Neuron (in vitro differentiated cells): ENCODE data around the gene OR4C5.
"Not testable (repeated sequence)": the region's sequence is repeated elsewhere in the genome, so short reads cannot be mapped to it uniquely, and the experiment has no call there.

ENCODE experiments used
- H2AFZ ChIP-seq: one replicate; pipeline ENCODE4 v1.6.1; 2013; ENCODE audit warnings: low read depth, mild to moderate bottlenecking, inconsistent platforms, low read length, moderate library complexity
- H3K27me3 ChIP-seq: one replicate; pipeline ENCODE4 v1.6.1; 2013; ENCODE audit warnings: low read length; ENCODE audit not compliant: insufficient read depth
- H3K36me3 ChIP-seq: one replicate; pipeline ENCODE4 v1.6.1; 2013; ENCODE audit warnings: low read length; ENCODE audit not compliant: insufficient read depth
- H3K4me1 ChIP-seq: one replicate; pipeline ENCODE4 v1.6.1; 2013; ENCODE audit warnings: low read length; ENCODE audit not compliant: insufficient read depth
- H3K4me3 ChIP-seq: 2 replicates; pipeline ENCODE4 v1.5.1; 2013; ENCODE audit warnings: mild to moderate bottlenecking, low read length, moderate library complexity
- H3K9me3 ChIP-seq: one replicate; pipeline ENCODE4 v1.6.1; 2013; ENCODE audit warnings: low read length

OR4C5 gene

DNA sequence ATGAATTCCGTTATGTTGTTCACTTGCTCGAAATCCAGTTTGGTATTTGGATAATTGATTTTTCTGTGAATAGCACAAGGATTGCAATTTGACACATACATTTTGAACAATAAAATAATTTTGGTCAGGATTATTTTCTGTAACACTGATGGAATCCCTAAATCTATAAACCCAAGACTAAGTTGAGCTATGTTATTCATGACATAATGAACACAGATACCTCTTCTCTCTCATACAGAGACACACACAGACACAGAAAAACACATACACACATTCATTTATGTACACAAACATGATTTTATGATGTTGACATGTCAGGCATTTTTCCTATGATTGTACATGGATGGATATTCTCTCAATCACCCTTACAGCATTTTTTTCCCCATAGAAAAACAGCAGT, at the start of gene OR4C5:
OR4C5 (minus strand) TSS at position 101 of the 400 bp plus-strand sequence; CDS start at position 101, 0 bp downstream.
- Histone ChIP-seq H3K4me3 (no peak within 1 kb of the TSS), H3K4me1 (no peaks in the 10 kb centered on the region), H3K9me3 (no peaks in the 10 kb centered on the region), H2AFZ (no peak within 1 kb of the TSS), H3K36me3 (no peaks in the 10 kb centered on the region), H3K27me3 (no peaks in the 10 kb centered on the region)

DNA sequence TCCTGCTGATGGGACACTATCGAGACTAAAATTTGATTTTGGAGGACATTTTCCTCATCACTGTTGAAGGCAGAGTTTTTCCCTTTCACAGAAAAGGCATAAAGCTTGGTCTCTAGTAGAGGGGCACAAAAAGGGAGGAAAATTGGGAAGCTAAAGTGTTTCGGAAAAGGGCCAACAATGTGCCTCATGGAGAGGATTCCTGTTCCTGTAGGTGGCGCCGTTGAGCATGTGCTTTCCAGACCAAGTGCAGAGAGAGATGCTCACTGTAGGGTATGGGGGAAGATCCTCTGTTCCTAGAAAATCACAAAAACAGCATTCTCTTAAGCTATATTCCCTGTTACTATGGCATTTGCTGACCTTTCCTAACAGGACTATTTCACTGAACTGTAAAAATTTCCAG, 18.4 kb upstream of the OR4C5 start:
- no peak overlapping the region for H3K4me3 ChIP-seq
- H3K4me1 ChIP-seq = no peaks in the 10 kb centered on the region
- H3K9me3 ChIP-seq = no peaks in the 10 kb centered on the region
- H3K27me3 ChIP-seq = no peaks in the 10 kb centered on the region
- H3K36me3 ChIP-seq = no peaks in the 10 kb centered on the region
- H2AFZ ChIP-seq = no peak overlapping the region

DNA sequence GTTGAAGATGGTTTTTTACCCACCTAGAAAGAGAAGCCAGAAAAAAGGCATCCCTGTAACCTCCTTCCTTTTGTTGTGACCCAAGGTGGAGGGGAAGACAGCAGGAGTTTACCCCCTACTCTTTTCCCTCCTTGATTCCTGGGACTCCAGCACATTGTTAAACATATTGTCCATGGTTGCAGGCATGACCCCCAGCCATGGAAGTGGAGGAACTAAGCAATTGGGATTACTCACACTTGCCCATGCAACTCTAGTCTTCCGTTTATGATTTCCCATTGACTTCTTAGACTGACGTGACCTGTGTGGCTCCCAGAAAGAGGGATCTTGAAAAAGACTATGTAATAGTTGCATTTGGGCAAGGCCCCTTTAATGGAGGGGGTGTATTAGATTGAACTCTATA, 17.9 kb upstream of the OR4C5 start:
- H2AFZ ChIP-seq, H3K9me3 ChIP-seq, H3K4me3 ChIP-seq, H3K27me3 ChIP-seq, H3K4me1 ChIP-seq, H3K36me3 ChIP-seq: not testable (repeated sequence)

- not testable (repeated sequence) for H3K36me3 ChIP-seq, H3K4me3 ChIP-seq, H3K27me3 ChIP-seq, H3K9me3 ChIP-seq, H2AFZ ChIP-seq, H3K4me1 ChIP-seq
Observed at GRCh38 chr11:48361289-48361688, 5.0 kb downstream of the OR4C5 start.

DNA sequence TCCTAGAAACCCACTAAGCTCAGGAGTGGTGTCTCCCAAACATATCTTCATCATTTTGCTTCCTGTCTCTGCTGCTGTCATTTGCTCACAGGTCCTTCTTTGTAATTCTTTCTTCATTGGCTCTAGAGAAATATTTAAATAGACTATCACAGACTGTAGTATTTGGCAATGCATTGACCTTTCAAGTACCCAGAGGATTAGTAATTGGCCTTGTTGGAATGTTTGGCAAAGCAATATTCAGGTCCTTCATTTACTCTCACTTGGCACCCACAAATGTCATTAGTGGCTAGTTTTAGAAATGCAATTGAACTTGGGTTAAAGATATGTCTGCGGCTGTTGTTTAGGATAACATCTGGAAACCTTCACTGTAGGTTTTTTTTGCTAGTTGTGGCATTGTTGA, 11.6 kb downstream of the OR4C5 start:
- Histone ChIP-seq H2AFZ (no peak overlapping the region), H3K4me3 (no peak overlapping the region), H3K9me3 (no peaks in the 10 kb centered on the region), H3K27me3 (no peaks in the 10 kb centered on the region), H3K36me3 (no peaks in the 10 kb centered on the region), H3K4me1 (no peaks in the 10 kb centered on the region)

GRCh38 chr11:48354013-48354412, 12.3 kb downstream of the OR4C5 start:
- no peaks in the 10 kb centered on the region for H3K36me3 ChIP-seq
- no peak overlapping the region for H2AFZ ChIP-seq
- H3K9me3 ChIP-seq = no peaks in the 10 kb centered on the region
- H3K27me3 ChIP-seq = no peaks in the 10 kb centered on the region
- H3K4me3 ChIP-seq = no peak overlapping the region
- no peaks in the 10 kb centered on the region for H3K4me1 ChIP-seq

- H2AFZ ChIP-seq, H3K4me1 ChIP-seq, H3K36me3 ChIP-seq, H3K9me3 ChIP-seq, H3K27me3 ChIP-seq, H3K4me3 ChIP-seq: not testable (repeated sequence)
Observed at GRCh38 chr11:48346286-48346685, 20.0 kb downstream of the OR4C5 start.

GRCh38 chr11:48342505-48342904, 23.8 kb downstream of the OR4C5 start:
- H3K4me3 ChIP-seq, H2AFZ ChIP-seq, H3K4me1 ChIP-seq, H3K9me3 ChIP-seq, H3K27me3 ChIP-seq, H3K36me3 ChIP-seq: not testable (repeated sequence)

- no peaks in the 10 kb centered on the region for H3K36me3 ChIP-seq
- no peaks in the 10 kb centered on the region for H3K9me3 ChIP-seq
- H2AFZ ChIP-seq = no peak overlapping the region
- no peaks in the 10 kb centered on the region for H3K27me3 ChIP-seq
- H3K4me1 ChIP-seq = no peaks in the 10 kb centered on the region
- H3K4me3 ChIP-seq = no peak overlapping the region
Observed at GRCh38 chr11:48341466-48341865, 24.8 kb downstream of the OR4C5 start.

DNA sequence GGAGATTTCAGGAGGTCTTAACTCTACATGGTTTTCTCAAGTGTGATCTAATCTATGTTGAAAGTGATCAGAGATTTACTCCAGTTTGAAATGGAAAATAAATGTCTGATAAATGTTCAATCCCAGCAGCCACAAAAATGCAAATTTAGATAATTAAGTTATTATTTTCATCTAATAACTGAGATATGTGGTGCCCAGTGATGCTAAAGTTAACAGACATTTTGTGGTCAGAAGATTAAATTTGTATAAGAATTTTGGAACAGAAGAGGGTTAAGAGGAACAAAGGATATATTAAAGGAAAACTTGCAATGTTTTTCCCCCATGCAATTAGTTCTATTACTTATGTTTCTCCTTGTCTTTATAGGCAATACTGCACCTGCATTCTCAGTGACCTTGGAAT, 41.6 kb downstream of the OR4C5 start, which contains the start of gene OR4C3:
OR4C3 (plus strand) TSS at position 301 of the 400 bp plus-strand sequence. CDS start 102 bp downstream, outside the sequence.
- not testable (repeated sequence) for H3K4me3 ChIP-seq, H3K36me3 ChIP-seq, H3K27me3 ChIP-seq, H3K9me3 ChIP-seq, H3K4me1 ChIP-seq, H2AFZ ChIP-seq

GRCh38 chr11:48319813-48320212, 46.5 kb downstream of the OR4C5 start:
- H3K36me3 ChIP-seq, H2AFZ ChIP-seq, H3K4me3 ChIP-seq, H3K9me3 ChIP-seq, H3K27me3 ChIP-seq, H3K4me1 ChIP-seq: not testable (repeated sequence)
